Thymus (tissue), 11 donors: ENCODE data around the gene LARGE1. TPM values are rescaled to one million over a fixed set of nuclear protein-coding genes. Genes with fewer than 3 reads are reported as not detected.
"Not testable (repeated sequence)": the region's sequence is repeated elsewhere in the genome, so short reads cannot be mapped to it uniquely, and the experiment has no call there.

Source experiments
- DNase-seq, 9 donors: peaks; one replicate each; pipeline ENCODE4 v3.0.0-alpha.2; 2013; ENCODE audit warnings: low spot score in 9 of 9, low read depth in 6 of 9, missing footprints in 1 of 9
- H3K27ac ChIP-seq, 2 donors: one replicate each; pipeline ENCODE4 v1.5.1; 2013; ENCODE audit warnings: control low read depth in 1 of 2, low read depth in 1 of 2, low read length in 1 of 2, mild to moderate bottlenecking in 1 of 2, moderate library complexity in 1 of 2
- H3K27me3 ChIP-seq, 2 donors: one replicate each; pipeline ENCODE4 v1.5.1; 2013; ENCODE audit warnings: low read length in 1 of 2; ENCODE audit not compliant: control insufficient read depth in 2 of 2, insufficient read depth in 1 of 2
- H3K36me3 ChIP-seq, 2 donors: one replicate each; pipeline ENCODE4 v1.5.1; 2013; ENCODE audit warnings: low read length in 1 of 2, mild to moderate bottlenecking in 1 of 2, moderate library complexity in 1 of 2; ENCODE audit not compliant: control insufficient read depth in 2 of 2, insufficient read depth in 2 of 2
- H3K4me1 ChIP-seq, 2 donors: one replicate each; pipeline ENCODE4 v1.5.1; 2013; ENCODE audit warnings: low read length in 2 of 2; ENCODE audit not compliant: control insufficient read depth in 2 of 2, insufficient read depth in 2 of 2
- H3K4me3 ChIP-seq, 2 donors: one replicate each; pipeline ENCODE4 v1.5.1; 2013; ENCODE audit warnings: low read length in 2 of 2, control low read depth in 1 of 2, mild to moderate bottlenecking in 1 of 2
- H3K9me3 ChIP-seq, 2 donors: one replicate each; pipeline ENCODE4 v1.5.1; 2013; ENCODE audit warnings: low read length in 1 of 2, mild to moderate bottlenecking in 1 of 2; ENCODE audit not compliant: control insufficient read depth in 2 of 2, insufficient read depth in 1 of 2
- WGBS: extraction: QIAGEN DNeasy Blood & Tissue Kit; methylation state at CpG from one replicate; pipeline ENCODE4 v1.1.7; 2013; 5-methylcytosine and 5-hydroxymethylcytosine counted together
- polyA plus RNA-seq: library from polyadenylated mRNA; stranded (reverse); fragments of 200-250 nt; gene quantifications from one replicate; pipeline ENCODE4 v1.2.3, GENCODE V29; 2013
- total RNA-seq: library from RNA; stranded (reverse); fragments of 120-200 nt; gene quantifications from one replicate; pipeline ENCODE4 v1.2.4, GENCODE V29; 2013
- donor health status: healthy.

LARGE1 gene
- total and polyA plus RNA-seq, 2 donors = 1.8 to 3.1 TPM

DNA sequence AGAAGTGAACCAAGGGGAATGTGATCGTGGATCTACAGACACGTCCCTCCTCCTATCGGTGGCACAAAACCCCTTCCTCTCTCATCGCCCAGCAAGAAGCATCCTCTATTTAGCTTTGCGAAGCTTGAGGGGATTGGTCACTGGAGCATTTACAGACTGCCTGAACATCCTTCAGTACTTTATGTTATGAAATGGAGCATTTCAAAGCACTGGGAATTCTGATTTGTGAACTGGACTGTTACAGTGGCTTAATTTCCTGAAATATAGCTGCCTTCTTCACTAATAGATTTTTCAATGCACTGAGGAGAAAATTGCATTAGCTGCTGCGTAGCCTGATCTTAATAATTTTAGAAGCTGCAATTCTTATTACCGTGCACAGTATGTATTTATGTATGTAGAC, 344.5 kb downstream of the LARGE1 start:
- Histone ChIP-seq H3K9me3 (no peaks in the 10 kb centered on the region), H3K4me1 (no peaks in the 10 kb centered on the region), H3K27ac (no peak overlapping the region), H3K27me3 (no peaks in the 10 kb centered on the region), H3K4me3 (no peak overlapping the region), H3K36me3 (no peaks in the 10 kb centered on the region)
- no peak for DNase-seq
- WGBS = 95% methylated on average over 7 of the region's 7 CpGs

DNA sequence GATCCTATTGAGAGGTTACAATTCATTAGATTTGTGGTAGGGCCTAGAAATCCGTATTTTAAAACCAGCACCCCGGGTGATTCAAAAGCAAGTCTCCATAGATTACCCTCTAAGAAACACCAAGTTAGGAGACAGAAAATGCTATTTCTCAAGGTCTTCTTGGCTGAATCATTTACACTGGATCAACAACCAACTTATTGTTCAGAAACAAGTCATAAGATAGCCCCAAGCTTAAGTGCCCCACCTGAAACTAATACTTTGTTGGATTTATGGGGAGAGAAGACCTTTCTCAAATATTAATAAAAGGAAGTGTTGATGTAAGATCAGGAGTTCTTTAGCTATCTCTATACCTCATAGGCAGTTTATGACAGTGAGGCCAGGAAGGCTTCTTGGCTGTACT, 345.2 kb downstream of the LARGE1 start:
- WGBS = 96% methylated on average over 2 of the region's 2 CpGs
- Histone ChIP-seq H3K36me3 (no peaks in the 10 kb centered on the region), H3K27me3 (no peaks in the 10 kb centered on the region)

DNA sequence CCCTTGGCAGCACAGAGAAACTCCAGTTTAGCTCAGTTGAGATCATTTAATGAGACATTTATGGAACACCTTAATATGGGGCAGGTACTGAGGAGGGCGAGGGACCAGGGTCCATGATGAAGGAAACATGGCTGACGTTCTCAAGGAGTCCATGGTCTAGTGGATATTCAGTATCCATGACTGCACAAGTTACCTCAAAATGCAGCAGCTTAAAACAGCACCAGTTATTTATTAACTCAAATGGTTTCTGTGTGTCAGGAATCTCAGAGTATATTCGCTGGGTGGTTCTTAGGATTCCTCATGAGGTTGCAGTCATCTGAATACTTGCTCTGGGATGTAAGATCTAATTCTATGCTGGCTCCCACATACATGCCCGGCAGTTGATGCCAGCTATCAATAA, 346.8 kb downstream of the LARGE1 start:
- Histone ChIP-seq H3K4me1 (no peaks in the 10 kb centered on the region), H3K9me3 (no peaks in the 10 kb centered on the region), H3K4me3 (no peak overlapping the region), H3K27ac (no peak overlapping the region), H3K27me3 (no peaks in the 10 kb centered on the region), H3K36me3 (no peaks in the 10 kb centered on the region)
- no peak for DNase-seq
- 93% methylated on average over 4 of the region's 4 CpGs for WGBS

More for the DNA sequence above, 345.2 kb downstream of the LARGE1 start:
- H3K9me3 ChIP-seq = no peaks in the 10 kb centered on the region
- H3K27ac ChIP-seq = no peak overlapping the region
- no peak overlapping the region for H3K4me3 ChIP-seq
- no peak for DNase-seq
- H3K4me1 ChIP-seq = no peaks in the 10 kb centered on the region

DNA sequence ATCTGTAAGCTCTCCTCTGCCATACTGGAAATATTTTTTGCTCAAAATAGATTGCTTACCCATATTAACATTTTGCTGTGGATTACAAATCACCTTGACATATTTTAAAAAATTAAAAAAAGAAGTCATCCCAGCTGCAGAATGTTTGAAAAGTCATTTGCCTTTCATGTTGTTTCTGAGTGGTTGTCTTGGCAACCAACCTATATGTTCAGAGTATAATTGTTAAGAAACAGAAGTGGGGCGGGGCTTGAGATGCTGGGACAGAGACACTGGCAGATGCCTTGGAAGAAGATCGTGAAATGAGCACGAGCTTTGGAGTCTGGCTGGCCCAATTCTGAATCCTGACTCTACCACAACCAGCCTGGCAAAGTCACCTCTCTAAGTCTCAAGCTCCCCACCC, 348.2 kb downstream of the LARGE1 start:
- H3K27ac ChIP-seq = no peak overlapping the region
- no peaks in the 10 kb centered on the region for H3K36me3 ChIP-seq
- no peak overlapping the region for H3K4me3 ChIP-seq
- peaks cover 0 to 3% of the 10 kb centered on the region in 2 donors for H3K4me1 ChIP-seq
- H3K9me3 ChIP-seq = no peaks in the 10 kb centered on the region
- WGBS = 98% methylated on average over 3 of the region's 3 CpGs
- no peak for DNase-seq
- no peaks in the 10 kb centered on the region for H3K27me3 ChIP-seq

DNA sequence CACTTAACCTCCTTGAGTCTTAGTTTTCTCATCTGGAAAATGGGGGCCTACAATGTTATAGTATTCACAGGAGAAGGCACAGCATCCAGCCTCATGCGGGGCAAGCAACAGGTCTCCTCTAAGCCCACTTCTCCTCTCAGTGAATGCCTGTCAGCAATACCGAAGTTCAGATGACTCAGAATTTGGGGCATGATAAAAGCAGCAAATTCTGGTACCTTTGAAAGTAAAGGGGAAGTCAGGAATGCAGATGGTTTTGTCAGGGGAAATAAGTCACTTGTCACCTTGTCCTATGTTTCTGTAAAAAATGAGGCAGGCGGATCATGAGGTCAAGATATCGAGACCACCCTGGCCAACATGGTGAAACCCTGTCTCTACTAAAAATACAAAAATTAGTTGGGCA, 350.2 kb downstream of the LARGE1 start:
- 68% methylated on average over 4 of the region's 4 CpGs for WGBS
- H3K4me3 ChIP-seq = no peak overlapping the region
- no peak overlapping the region for H3K27ac ChIP-seq
- H3K27me3 ChIP-seq = no peaks in the 10 kb centered on the region
- H3K4me1 ChIP-seq = peaks cover 0 to 3% of the 10 kb centered on the region in 2 donors
- no peak for DNase-seq
- H3K9me3 ChIP-seq = no peaks in the 10 kb centered on the region
- no peaks in the 10 kb centered on the region for H3K36me3 ChIP-seq

DNA sequence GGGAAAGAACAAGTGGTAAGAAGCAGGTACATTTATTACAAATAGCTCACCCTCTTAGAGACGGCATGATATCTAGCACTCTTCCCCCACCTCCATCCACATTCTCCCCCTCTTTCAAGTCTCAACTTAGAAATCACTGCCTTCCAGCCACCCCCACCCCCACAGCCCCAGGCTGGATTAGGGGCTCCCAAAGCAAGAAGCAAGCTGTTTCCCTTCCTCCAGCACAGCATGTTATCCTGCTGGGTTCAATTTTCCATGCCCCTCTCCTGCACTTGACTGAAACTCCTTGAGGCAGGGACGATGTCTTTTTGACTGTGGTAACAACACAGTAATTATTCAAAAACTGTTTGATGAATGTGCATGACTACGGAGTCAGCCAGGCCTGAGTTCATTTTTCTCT, 350.7 kb downstream of the LARGE1 start:
- DNase-seq = no peak
- H3K9me3 ChIP-seq = no peaks in the 10 kb centered on the region
- no peak overlapping the region for H3K27ac ChIP-seq
- peaks cover 0 to 3% of the 10 kb centered on the region in 2 donors for H3K4me1 ChIP-seq
- no peak overlapping the region for H3K4me3 ChIP-seq
- H3K36me3 ChIP-seq = no peaks in the 10 kb centered on the region
- H3K27me3 ChIP-seq = no peaks in the 10 kb centered on the region
- WGBS = 57% methylated on average over 3 of the region's 3 CpGs

DNA sequence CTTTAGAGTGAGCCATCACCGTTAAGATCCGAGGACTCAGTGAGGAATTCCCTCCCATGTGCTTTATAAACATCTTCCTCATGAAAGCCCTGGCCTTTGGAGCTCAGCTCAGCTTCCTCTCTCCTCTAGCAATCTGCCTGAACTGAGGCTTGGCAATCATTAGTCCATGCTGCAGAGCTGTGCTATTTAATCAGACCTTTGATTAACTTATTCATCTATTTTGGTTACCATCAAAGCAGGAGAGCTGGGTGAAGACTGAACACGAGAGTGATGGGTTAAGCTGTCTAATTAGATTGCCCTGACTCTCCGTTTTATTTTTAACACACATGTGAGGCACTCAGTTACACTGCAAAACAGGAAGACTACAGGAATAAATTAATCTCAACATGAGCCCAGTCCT, 351.3 kb downstream of the LARGE1 start:
- H3K27ac ChIP-seq = no peak overlapping the region
- peaks cover 0 to 3% of the 10 kb centered on the region in 2 donors for H3K4me1 ChIP-seq
- no peaks in the 10 kb centered on the region for H3K9me3 ChIP-seq
- no peak for DNase-seq
- H3K4me3 ChIP-seq = no peak overlapping the region
- 50% methylated on average over 4 of the region's 4 CpGs for WGBS
- H3K27me3 ChIP-seq = no peaks in the 10 kb centered on the region
- no peaks in the 10 kb centered on the region for H3K36me3 ChIP-seq

DNA sequence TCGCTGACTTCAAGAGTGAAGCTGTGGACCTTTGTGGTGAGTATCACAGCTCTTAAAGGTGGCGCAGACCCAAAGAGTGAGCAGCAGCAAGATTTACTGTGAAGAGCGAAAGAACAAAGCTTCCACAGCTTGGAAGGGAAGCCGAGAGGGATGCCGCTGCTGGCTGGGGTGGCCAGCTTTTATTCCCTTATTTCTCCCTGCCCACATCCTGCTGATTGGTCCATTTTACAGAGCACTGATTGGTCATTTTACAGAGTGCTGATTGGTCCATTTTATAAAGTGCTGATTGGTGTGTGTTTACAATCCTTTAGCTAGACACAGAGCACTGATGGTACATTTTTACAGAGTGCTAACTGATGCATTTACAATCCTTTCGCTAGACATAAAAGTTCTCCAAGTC, 353.8 kb downstream of the LARGE1 start:
- WGBS = 96% methylated on average over 6 of the region's 6 CpGs
- not testable (repeated sequence) for H3K36me3 ChIP-seq, H3K4me3 ChIP-seq, H3K4me1 ChIP-seq, H3K27me3 ChIP-seq, H3K9me3 ChIP-seq, DNase-seq, H3K27ac ChIP-seq

DNA sequence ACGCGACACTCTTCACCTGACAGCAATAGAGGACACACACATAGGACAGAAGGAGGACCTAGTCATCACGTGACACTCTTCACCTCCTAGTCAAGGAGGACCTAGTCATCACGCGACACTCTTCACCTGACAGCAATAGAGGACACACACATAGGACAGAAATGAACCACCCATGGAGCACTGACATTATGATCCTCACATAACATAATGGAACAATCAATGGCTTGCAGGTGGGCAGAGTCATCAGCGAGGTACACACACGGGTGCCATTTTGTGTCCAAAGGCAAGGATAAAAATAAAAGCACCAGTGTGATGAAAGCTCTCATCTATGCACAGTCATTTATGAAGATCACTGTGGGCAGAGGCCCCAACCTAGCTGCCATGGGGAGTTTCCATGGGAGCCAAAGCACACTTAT, 354.7 kb downstream of the LARGE1 start:
- Histone ChIP-seq H3K27me3 (no peaks in the 10 kb centered on the region), H3K36me3 (no peaks in the 10 kb centered on the region), H3K4me3 (no peak overlapping the region), H3K27ac (no peak overlapping the region), H3K4me1 (peaks cover 0 to 3% of the 10 kb centered on the region in 2 donors), H3K9me3 (no peaks in the 10 kb centered on the region)
- 98% methylated on average over 7 of the region's 7 CpGs for WGBS
- no peak for DNase-seq

DNA sequence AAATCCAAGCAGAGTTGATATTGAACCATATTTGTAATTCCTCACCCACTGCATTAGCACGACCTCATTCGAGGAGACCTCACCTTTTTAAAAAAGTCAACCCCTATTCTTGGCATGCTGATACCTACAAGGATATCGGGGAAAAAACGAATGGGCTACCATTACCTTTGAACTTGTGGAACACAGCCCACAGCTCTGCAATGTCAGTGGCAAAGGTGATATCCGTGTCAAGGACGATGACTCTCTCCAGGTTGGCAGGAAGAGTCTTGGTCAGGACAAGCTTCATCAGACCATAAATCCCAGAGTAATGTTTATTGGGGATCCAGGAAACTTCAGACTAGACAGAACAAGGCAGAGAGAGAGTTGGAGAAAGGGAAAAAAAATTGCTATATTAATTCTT, 355.6 kb downstream of the LARGE1 start:
- 96% methylated on average over 6 of the region's 6 CpGs for WGBS
- Histone ChIP-seq H3K4me1 (peaks cover 0 to 3% of the 10 kb centered on the region in 2 donors), H3K4me3 (no peak overlapping the region), H3K9me3 (no peaks in the 10 kb centered on the region), H3K27ac (no peak overlapping the region), H3K36me3 (no peaks in the 10 kb centered on the region), H3K27me3 (no peaks in the 10 kb centered on the region)
- no peak for DNase-seq
